CD14-positive monocyte (primary cell): ENCODE measurements around the gene RGS11. TPM values are rescaled to one million over a fixed set of nuclear protein-coding genes. Genes with fewer than 3 reads are reported as not detected.

Experiments
- DNase-seq, 3 donors: peaks; one replicate each; pipeline ENCODE4 v3.0.0-alpha.2; 2011 to 2022
- H2AFZ ChIP-seq: 2 replicates; pipeline ENCODE4 v1.6.0; 2012; ENCODE audit warnings: mild to moderate bottlenecking, low read depth, low read length, inconsistent platforms; ENCODE audit not compliant: insufficient read depth, poor library complexity, severe bottlenecking
- H3K27ac ChIP-seq, 2 donors: 1 replicate in 1 of 2; 2 replicates in 1 of 2; pipeline ENCODE4 v1.5.1; 2012 to 2013; ENCODE audit warnings: low read length in 2 of 2, control low read depth in 1 of 2, inconsistent platforms in 1 of 2, low read depth in 1 of 2, mild to moderate bottlenecking in 1 of 2
- H3K27me3 ChIP-seq, 2 donors: one replicate each; pipeline versions ENCODE4 v1.6.0 to v1.6.1; 2011 to 2013; ENCODE audit warnings: low read length in 2 of 2; ENCODE audit not compliant: control insufficient read depth in 2 of 2, insufficient read depth in 2 of 2
- H3K36me3 ChIP-seq, 2 donors: replicated peaks in 1 of 2; 1 replicate in 1 of 2; 2 replicates in 1 of 2; pipeline versions ENCODE4 v1.5.1 to v1.6.1; 2012 to 2013; ENCODE audit warnings: low read length in 2 of 2, control low read depth in 1 of 2, inconsistent platforms in 1 of 2, mild to moderate bottlenecking in 1 of 2; ENCODE audit not compliant: insufficient read depth in 2 of 2, control insufficient read depth in 1 of 2
- H3K4me1 ChIP-seq, 2 donors: 1 replicate in 1 of 2; 2 replicates in 1 of 2; pipeline versions ENCODE4 v1.5.1 to v1.6.1; 2012 to 2013; ENCODE audit warnings: low read length in 2 of 2, control low read depth in 1 of 2, inconsistent platforms in 1 of 2, mild to moderate bottlenecking in 1 of 2, moderate library complexity in 1 of 2; ENCODE audit not compliant: insufficient read depth in 2 of 2, control insufficient read depth in 1 of 2
- H3K4me2 ChIP-seq: replicated peaks from 2 replicates; pipeline ENCODE3; 2012; ENCODE audit warnings: low read length, moderate library complexity, mild to moderate bottlenecking; ENCODE audit not compliant: poor library complexity, severe bottlenecking; ENCODE audit errors: extremely low read depth
- H3K4me3 ChIP-seq, 3 experiments: fragments of 200-600 bp in 1 of 3; sonication (generic) in 1 of 3; replicated peaks in 1 of 3; 1 replicate in 2 of 3; 2 replicates in 1 of 3; pipeline ENCODE4 v1.5.1; 2011 to 2013; ENCODE audit warnings: low read length in 3 of 3, mild to moderate bottlenecking in 3 of 3, control low read depth in 2 of 3, low read depth in 2 of 3, inconsistent platforms in 1 of 3, moderate library complexity in 1 of 3
- H3K79me2 ChIP-seq: 2 replicates; pipeline ENCODE4 v1.6.0; 2012; ENCODE audit warnings: mild to moderate bottlenecking, control low read depth, inconsistent platforms, low read length, moderate library complexity; ENCODE audit not compliant: insufficient read depth
- H3K9ac ChIP-seq: 2 replicates; pipeline ENCODE4 v1.6.0; 2017; ENCODE audit warnings: low read length, mild to moderate bottlenecking; ENCODE audit not compliant: insufficient read depth, poor library complexity, severe bottlenecking
- H3K9me3 ChIP-seq, 2 donors: replicated peaks in 1 of 2; 1 replicate in 1 of 2; 2 replicates in 1 of 2; pipeline versions ENCODE4 v1.5.1 to v1.6.1; 2012 to 2013; ENCODE audit warnings: low read length in 2 of 2, control low read depth in 1 of 2; ENCODE audit not compliant: control insufficient read depth in 1 of 2, insufficient read depth in 1 of 2
- H4K20me1 ChIP-seq: 2 replicates; pipeline ENCODE4 v1.6.0; 2012; ENCODE audit warnings: mild to moderate bottlenecking, low read length, control low read depth, moderate library complexity; ENCODE audit not compliant: insufficient read depth
- H3K27ac Mint-ChIP-seq, 7 donors: one replicate each; pipeline ENCODE4 v1.8.0; 2020; ENCODE audit warnings: mild to moderate bottlenecking in 7 of 7, mixed read lengths in 7 of 7, moderate library complexity in 6 of 7, inconsistent platforms in 2 of 7
- H3K27me3 Mint-ChIP-seq, 3 donors: one replicate each; pipeline ENCODE4 v1.8.0; 2021 to 2022; ENCODE audit warnings: low read depth in 3 of 3, mild to moderate bottlenecking in 3 of 3, mixed read lengths in 3 of 3, moderate library complexity in 3 of 3, inconsistent platforms in 1 of 3
- H3K36me3 Mint-ChIP-seq, 2 donors: one replicate each; pipeline ENCODE4 v1.8.0; 2020; ENCODE audit warnings: mixed read lengths in 2 of 2, inconsistent platforms in 1 of 2, mild to moderate bottlenecking in 1 of 2
- H3K4me1 Mint-ChIP-seq: one replicate; pipeline ENCODE4 v1.8.0; 2020; ENCODE audit warnings: mild to moderate bottlenecking, mixed read lengths
- H3K4me3 Mint-ChIP-seq, 2 donors: one replicate each; pipeline ENCODE4 v1.8.0; 2020; ENCODE audit warnings: mild to moderate bottlenecking in 2 of 2, mixed read lengths in 2 of 2, moderate library complexity in 1 of 2
- H3K9me3 Mint-ChIP-seq, 7 donors: one replicate each; pipeline ENCODE4 v1.8.0; 2020 to 2022; ENCODE audit warnings: mixed read lengths in 7 of 7, mild to moderate bottlenecking in 6 of 7, moderate library complexity in 6 of 7, inconsistent platforms in 2 of 7
- WGBS: methylation state at CpG from one replicate; pipeline ENCODE4 v1.1.5; 2013; ENCODE audit warnings: missing lambda C conversion rate; ENCODE audit not compliant: insufficient coverage; 5-methylcytosine and 5-hydroxymethylcytosine counted together
- intact Hi-C, 2 donors: fragments of 100-400 bp; cut with micrococcal nuclease; formaldehyde crosslinking; loops; one replicate each; pipeline versions ENCODE4 v1.15.0 to v1.15.1; 2023
- polyA plus RNA-seq, 3 donors: library from polyadenylated mRNA; depleted of rRNA in 1 of 3; unstranded in 2 of 3; stranded (reverse) in 1 of 3; fragments of 300-500 nt in 2 of 3; fragments of >200 nt in 1 of 3; fragmentation: Illumina TruSeq in 2 of 3; gene quantifications; 1 replicate in 2 of 3; 2 replicates in 1 of 3; pipeline ENCODE4 v1.2.3, GENCODE V29; 2012 to 2021
- TF ChIP-seq, protein P1 (sequence below): fragments of 200-600 bp; IDR thresholded peaks from one replicate; pipeline ENCODE4 v1.8.0; 2022; ENCODE audit warnings: antibody characterized with exemption, mild to moderate bottlenecking

Gene RGS11
- polyA plus RNA-seq, 3 donors, result 0.07 TPM; not detected in 2

DNA sequence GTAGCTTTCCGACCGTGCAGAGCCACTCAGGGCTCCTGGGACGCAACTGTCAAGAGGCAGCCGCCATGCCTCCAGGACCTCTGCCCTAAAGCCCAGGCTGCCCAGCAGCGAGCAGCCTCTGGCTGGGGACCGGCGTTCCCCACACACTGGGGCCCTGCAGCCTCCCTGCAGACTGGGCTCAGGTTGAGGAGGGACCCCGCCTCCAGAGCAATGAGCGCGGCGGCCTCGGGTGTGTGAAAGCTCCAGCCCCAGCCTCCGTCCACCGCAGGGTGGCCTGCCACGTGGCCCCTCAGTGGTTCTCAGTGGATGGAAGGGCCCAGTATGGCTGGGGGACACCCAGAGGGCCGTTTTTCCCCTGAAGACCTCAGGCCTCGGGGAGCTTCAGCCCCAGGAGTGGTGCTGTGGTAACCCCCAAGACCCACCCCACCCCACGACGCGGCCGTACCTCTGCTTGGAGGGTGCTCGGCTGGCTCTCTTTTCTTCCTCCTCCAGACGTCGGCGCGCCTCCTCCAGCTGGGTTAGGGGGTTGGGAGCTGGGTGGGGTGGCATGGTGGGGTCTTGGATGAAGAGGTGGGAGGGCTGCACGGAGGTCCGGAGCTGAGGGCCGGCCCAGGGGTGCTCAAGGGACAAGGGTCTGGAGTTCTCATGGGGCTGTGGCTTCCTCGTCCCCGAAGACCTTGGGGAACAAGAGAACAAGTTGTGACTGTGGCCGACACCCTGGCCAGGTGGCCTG lies 17.5 kb upstream of the RGS11 start:
- Histone ChIP-seq H3K4me2 (no peak overlapping the region), H3K27me3 (no peaks in the 10 kb centered on the region), H3K79me2 (no peaks in the 10 kb centered on the region), H4K20me1 (no peaks in the 10 kb centered on the region), H2AFZ (no peak overlapping the region), H3K4me1 (no peaks in the 10 kb centered on the region), H3K4me3 (no peak overlapping the region), H3K27ac (no peak overlapping the region), H3K9ac (no peak overlapping the region), H3K9me3 (no peaks in the 10 kb centered on the region), H3K36me3 (peaks cover 79 to 93% of the 10 kb centered on the region in 2 donors)
- intact Hi-C loops, result no loop called here
- Mint-ChIP-seq H3K4me3 (no peak overlapping the region), H3K27me3 (no peaks in the 10 kb centered on the region), H3K27ac (no peak overlapping the region), H3K36me3 (peaks cover 40 to 83% of the 10 kb centered on the region in 2 donors), H3K4me1 (no peaks in the 10 kb centered on the region), H3K9me3 (peaks cover 0 to under 1% (median 0%) of the 10 kb centered on the region in 7 donors)
- DNase-seq, result no peak
- 96% methylated on average over 18 of the region's 32 CpGs for WGBS
- TF ChIP-seq, protein P1, sequence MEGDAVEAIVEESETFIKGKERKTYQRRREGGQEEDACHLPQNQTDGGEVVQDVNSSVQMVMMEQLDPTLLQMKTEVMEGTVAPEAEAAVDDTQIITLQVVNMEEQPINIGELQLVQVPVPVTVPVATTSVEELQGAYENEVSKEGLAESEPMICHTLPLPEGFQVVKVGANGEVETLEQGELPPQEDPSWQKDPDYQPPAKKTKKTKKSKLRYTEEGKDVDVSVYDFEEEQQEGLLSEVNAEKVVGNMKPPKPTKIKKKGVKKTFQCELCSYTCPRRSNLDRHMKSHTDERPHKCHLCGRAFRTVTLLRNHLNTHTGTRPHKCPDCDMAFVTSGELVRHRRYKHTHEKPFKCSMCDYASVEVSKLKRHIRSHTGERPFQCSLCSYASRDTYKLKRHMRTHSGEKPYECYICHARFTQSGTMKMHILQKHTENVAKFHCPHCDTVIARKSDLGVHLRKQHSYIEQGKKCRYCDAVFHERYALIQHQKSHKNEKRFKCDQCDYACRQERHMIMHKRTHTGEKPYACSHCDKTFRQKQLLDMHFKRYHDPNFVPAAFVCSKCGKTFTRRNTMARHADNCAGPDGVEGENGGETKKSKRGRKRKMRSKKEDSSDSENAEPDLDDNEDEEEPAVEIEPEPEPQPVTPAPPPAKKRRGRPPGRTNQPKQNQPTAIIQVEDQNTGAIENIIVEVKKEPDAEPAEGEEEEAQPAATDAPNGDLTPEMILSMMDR, result no peak

DNA sequence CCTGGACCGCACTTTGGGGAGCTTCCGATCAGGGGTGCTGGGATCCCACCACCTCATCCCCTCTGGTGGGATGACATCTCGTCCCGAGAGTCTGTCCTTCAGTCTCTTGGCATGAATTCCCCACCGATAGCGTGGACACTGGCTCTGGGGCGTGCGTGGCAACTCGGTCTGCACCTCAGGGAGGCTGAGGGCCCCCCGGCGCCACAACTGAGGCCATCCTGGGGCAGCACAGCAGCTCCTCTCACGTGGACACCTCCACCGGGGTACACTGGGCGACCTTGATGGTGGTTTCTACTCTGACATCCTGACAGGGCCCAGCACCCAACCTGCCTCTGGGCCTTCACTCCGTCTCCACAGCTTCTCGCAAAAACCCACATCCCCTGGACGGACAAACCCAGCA lies 15.8 kb upstream of the RGS11 start:
- TF ChIP-seq, protein P1, result no peak
- H4K20me1 ChIP-seq, result no peaks in the 10 kb centered on the region
- H3K79me2 ChIP-seq, result no peaks in the 10 kb centered on the region
- no peak for DNase-seq
- Mint-ChIP-seq H3K27ac (peak overlapping the region in 1 of 7 donors; percentile 49), H3K4me1 (no peaks in the 10 kb centered on the region), H3K27me3 (no peaks in the 10 kb centered on the region), H3K36me3 (peaks cover 46 to 83% of the 10 kb centered on the region in 2 donors), H3K9me3 (peaks cover 0 to 10% (median 2%) of the 10 kb centered on the region in 7 donors), H3K4me3 (no peak overlapping the region)
- no peaks in the 10 kb centered on the region for H3K4me1 ChIP-seq
- H3K36me3 ChIP-seq, result peaks cover 77 to 93% of the 10 kb centered on the region in 2 donors
- no peak overlapping the region for H2AFZ ChIP-seq
- intact Hi-C loops, result no loop called here
- no peaks in the 10 kb centered on the region for H3K27me3 ChIP-seq
- no peak overlapping the region for H3K4me3 ChIP-seq
- no peak overlapping the region for H3K4me2 ChIP-seq
- 92% methylated on average over 16 of the region's 17 CpGs for WGBS
- H3K27ac ChIP-seq, result no peak overlapping the region
- H3K9ac ChIP-seq, result no peak overlapping the region
- H3K9me3 ChIP-seq, result peaks cover 8 to 10% of the 10 kb centered on the region in 2 donors
